ENCODE measurements around the gene FBXO24.

DNA sequence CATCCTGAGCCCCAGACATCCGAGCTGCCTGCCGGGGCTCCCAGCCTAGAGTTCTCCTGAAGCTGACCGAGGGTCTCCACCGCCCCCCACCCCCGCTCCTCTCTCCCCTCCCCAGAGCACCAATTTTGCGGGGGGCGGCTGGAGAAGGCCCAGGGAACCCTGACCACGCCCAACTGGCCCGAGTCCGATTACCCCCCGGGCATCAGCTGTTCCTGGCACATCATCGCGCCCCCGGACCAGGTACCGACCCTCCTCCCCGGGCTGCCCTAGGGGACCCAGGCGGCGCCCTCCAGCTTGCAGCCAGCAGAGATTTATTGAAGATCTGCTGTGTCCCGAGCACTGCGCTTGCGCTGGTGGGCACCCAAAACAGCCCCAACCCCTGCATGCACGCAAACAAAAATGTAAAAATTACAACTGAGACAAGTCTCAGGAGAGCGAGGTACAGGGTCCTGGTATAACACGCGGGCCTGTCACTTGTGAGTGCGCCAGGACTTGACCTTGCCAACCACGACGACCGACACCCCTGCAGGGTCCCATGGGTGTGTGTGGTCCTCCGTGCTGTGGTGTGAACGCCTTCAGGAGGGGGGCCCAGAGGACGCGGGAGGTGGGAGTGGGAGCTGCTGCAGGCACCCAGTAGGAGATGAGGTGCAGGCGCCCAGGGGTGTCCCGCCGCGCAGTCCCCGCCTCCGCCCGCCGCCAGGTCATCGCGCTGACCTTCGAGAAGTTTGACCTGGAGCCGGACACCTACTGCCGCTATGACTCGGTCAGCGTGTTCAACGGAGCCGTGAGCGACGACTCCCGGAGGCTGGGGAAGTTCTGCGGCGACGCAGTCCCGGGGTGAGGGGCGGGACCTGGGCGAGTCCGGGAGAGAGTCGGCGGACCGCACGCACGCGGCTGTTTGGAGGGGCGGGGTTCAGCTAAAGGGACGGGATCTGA lies 19.1 kb downstream of the FBXO24 start:
- no peak for TF ChIP-seq POLR2A (IDR thresholded peaks at IDR 0.05)
- TF ChIP-seq, protein P1, sequence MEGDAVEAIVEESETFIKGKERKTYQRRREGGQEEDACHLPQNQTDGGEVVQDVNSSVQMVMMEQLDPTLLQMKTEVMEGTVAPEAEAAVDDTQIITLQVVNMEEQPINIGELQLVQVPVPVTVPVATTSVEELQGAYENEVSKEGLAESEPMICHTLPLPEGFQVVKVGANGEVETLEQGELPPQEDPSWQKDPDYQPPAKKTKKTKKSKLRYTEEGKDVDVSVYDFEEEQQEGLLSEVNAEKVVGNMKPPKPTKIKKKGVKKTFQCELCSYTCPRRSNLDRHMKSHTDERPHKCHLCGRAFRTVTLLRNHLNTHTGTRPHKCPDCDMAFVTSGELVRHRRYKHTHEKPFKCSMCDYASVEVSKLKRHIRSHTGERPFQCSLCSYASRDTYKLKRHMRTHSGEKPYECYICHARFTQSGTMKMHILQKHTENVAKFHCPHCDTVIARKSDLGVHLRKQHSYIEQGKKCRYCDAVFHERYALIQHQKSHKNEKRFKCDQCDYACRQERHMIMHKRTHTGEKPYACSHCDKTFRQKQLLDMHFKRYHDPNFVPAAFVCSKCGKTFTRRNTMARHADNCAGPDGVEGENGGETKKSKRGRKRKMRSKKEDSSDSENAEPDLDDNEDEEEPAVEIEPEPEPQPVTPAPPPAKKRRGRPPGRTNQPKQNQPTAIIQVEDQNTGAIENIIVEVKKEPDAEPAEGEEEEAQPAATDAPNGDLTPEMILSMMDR (IDR thresholded peaks at IDR 0.05), result no peak
- TF ChIP-seq POLR2AphosphoS5 (IDR thresholded peaks at IDR 0.05), result no peak

All from suprapubic skin (tissue), 4 donors.